BJ (cell line): ENCODE data around the gene SLC22A5. TPM values are rescaled to one million over a fixed set of nuclear protein-coding genes. Genes with fewer than 3 reads are reported as not detected.
A peak's percentile ranks its signal among the peaks of the same experiment; 100 is the strongest.
"Not testable (repeated sequence)": the region's sequence is repeated elsewhere in the genome, so short reads cannot be mapped to it uniquely, and the experiment has no call there.

ENCODE experiments used
- CTCF ChIA-PET: fragments of 350-600 bp; formaldehyde crosslinking; extraction: SDS; loops from one replicate; lab custom pipeline; 2021; ENCODE audit warnings: antibody characterized with exemption, inconsistent platforms; lab: Yijun Ruan, JAX
- POLR2A ChIA-PET: fragments of 300-600 bp; sonication (Branson Sonifier 250); formaldehyde crosslinking; extraction: SDS; loops from one replicate; lab custom pipeline; 2021; ENCODE audit warnings: antibody characterized with exemption; lab: Charles Lee
- DNase-seq: peaks from one replicate; pipeline ENCODE4 v3.0.0-alpha.2; 2011; ENCODE audit warnings: low read depth
- H3K27me3 ChIP-seq: 2 replicates; pipeline ENCODE4 v1.6.0; 2011; ENCODE audit warnings: low read length; ENCODE audit not compliant: control insufficient read depth, insufficient read depth
- H3K36me3 ChIP-seq: 2 replicates; pipeline ENCODE4 v1.5.1; 2011; ENCODE audit warnings: low read length; ENCODE audit not compliant: control insufficient read depth, insufficient read depth
- H3K4me3 ChIP-seq: 2 replicates; pipeline ENCODE4 v1.5.1; 2011; ENCODE audit warnings: low read depth, mild to moderate bottlenecking, control low read depth, low read length
- polyA plus RNA-seq: library from polyadenylated mRNA; depleted of rRNA; stranded (reverse); fragments of >200 nt; gene quantifications from 2 replicates; pipeline ENCODE4 v1.2.3, GENCODE V29; 2011
- TF ChIP-seq, protein P1 (sequence below): IDR thresholded peaks from 2 replicates; pipeline ENCODE4 v1.5.1; 2011; ENCODE audit warnings: low read depth, mild to moderate bottlenecking, control low read depth, inconsistent platforms, low read length, moderate library complexity; ENCODE audit not compliant: insufficient read depth

The SLC22A5 gene
- polyA plus RNA-seq, 1 experiment, result 13.8 TPM

DNA sequence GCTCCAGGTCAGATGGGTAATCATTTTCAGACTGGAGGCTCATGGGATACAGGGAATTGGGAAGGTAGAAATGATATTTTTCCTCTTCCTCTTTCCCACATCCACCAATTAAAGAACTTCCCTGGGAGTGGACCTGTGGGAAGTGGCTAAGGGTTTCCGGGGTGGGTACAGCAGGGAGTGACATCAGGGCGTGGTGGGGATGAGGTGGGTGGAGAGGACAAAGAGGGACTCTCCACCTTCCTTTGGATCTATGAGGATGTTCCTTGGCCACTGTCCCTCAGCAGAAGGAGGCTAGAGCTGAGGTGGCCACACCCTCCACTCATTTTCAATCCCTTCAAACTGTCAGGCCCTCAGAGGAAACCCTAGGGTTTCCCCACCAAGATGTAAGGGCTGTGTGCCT lies 66.4 kb downstream of the SLC22A5 start:
- H3K4me3 ChIP-seq, result no peak overlapping the region
- no peaks in the 10 kb centered on the region for H3K27me3 ChIP-seq
- CTCF ChIA-PET, result interaction anchor here (0.5 to 0.9 kb wide), 2 partner anchors 9 to 276 kb away, joined by 3 to 5 read pairs; no protein-coding TSS in a partner anchor
- DNase-seq, result no peak
- TF ChIP-seq, protein P1, sequence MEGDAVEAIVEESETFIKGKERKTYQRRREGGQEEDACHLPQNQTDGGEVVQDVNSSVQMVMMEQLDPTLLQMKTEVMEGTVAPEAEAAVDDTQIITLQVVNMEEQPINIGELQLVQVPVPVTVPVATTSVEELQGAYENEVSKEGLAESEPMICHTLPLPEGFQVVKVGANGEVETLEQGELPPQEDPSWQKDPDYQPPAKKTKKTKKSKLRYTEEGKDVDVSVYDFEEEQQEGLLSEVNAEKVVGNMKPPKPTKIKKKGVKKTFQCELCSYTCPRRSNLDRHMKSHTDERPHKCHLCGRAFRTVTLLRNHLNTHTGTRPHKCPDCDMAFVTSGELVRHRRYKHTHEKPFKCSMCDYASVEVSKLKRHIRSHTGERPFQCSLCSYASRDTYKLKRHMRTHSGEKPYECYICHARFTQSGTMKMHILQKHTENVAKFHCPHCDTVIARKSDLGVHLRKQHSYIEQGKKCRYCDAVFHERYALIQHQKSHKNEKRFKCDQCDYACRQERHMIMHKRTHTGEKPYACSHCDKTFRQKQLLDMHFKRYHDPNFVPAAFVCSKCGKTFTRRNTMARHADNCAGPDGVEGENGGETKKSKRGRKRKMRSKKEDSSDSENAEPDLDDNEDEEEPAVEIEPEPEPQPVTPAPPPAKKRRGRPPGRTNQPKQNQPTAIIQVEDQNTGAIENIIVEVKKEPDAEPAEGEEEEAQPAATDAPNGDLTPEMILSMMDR, result no peak
- POLR2A ChIA-PET, result no interaction called here
- H3K36me3 ChIP-seq, result peaks cover 1% of the 10 kb centered on the region; the same call in 1 of the 2 replicates

DNA sequence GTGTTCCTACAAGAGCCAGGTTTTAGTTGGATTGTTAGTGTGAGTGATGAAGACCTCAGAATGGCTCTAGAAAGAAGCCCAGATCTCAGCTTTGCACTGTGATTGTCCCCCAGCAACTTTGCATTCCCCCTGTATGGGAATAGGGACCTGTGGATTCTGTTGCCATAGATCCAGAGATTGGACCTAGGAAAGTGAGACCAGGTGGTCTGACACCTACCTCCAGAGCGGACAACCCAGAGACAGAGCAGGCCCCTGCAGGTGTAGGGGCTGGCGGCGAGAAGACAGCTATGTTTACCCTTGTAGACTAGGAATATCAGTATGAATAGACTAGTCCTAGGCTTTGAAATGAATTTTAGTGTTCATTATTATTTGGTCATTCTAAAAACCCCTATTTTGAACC lies 67.4 kb downstream of the SLC22A5 start:
- DNase-seq, result no peak
- TF ChIP-seq, protein P1, result no peak
- no peak overlapping the region for H3K4me3 ChIP-seq
- POLR2A ChIA-PET, result no interaction called here
- H3K36me3 ChIP-seq, result peaks cover 1% of the 10 kb centered on the region; the same call in 1 of the 2 replicates
- H3K27me3 ChIP-seq, result no peaks in the 10 kb centered on the region
- CTCF ChIA-PET, result interaction anchor here (1.0 to 1.4 kb wide), 2 partner anchors 10 to 54 kb away, joined by 4 to 7 read pairs; partner anchors contain the start of gene IRF1

GRCh38 chr5:132437604-132438266 lies 68.2 kb downstream of the SLC22A5 start:
- POLR2A ChIA-PET, result interaction anchor here (1.2 kb wide), 1 partner anchor 9 kb away, joined by 3 read pairs; no protein-coding TSS in a partner anchor
- Histone ChIP-seq H3K27me3 (no peaks in the 10 kb centered on the region), H3K36me3 (peaks cover 1% of the 10 kb centered on the region; the same call in 1 of the 2 replicates), H3K4me3 (no peak overlapping the region)
- CTCF ChIA-PET, result interaction anchor here (0.8 to 1.4 kb wide), 3 partner anchors 9 to 11 kb away, joined by 3 to 7 read pairs (median 4); no protein-coding TSS in a partner anchor
- TF ChIP-seq, protein P1, result no peak
- peak; percentile 83 for DNase-seq

- not testable (repeated sequence) for H3K36me3 ChIP-seq, H3K4me3 ChIP-seq, DNase-seq, H3K27me3 ChIP-seq
- ChIA-PET CTCF (interaction anchor here (0.8 to 1.2 kb wide), 2 partner anchors 10 to 11 kb away, joined by 3 to 4 read pairs; no protein-coding TSS in a partner anchor), POLR2A (interaction anchor here (1.2 kb wide), 1 partner anchor 9 kb away, joined by 3 read pairs; no protein-coding TSS in a partner anchor)
Observed at GRCh38 chr5:132438267-132438645, 68.7 kb downstream of the SLC22A5 start.

- Histone ChIP-seq H3K4me3 (no peak overlapping the region), H3K36me3 (peaks cover 1% of the 10 kb centered on the region; the same call in 1 of the 2 replicates), H3K27me3 (no peaks in the 10 kb centered on the region)
- ChIA-PET CTCF (interaction anchor here (0.8 to 1.7 kb wide), 3 partner anchors 11 to 62 kb away, joined by 3 to 4 read pairs (median 3); no protein-coding TSS in a partner anchor), POLR2A (no interaction called here)
- TF ChIP-seq, protein P1, result no peak
- no peak for DNase-seq
Observed at GRCh38 chr5:132438917-132439316, 69.4 kb downstream of the SLC22A5 start.
